ENCODE data around the gene CASZ1.

- TF ChIP-seq CTCF (conservative IDR thresholded peaks at IDR 0.05) (no peak), EZH2 (IDR thresholded peaks at IDR 0.05; ENCODE audit: low read depth) (no peak)
Measured at GRCh38 chr1:10663678-10664035, 132.8 kb downstream of the CASZ1 start.

Data from PC-9 (cell line).